OCI-LY1 (cell line): ENCODE measurements around the gene THEMIS2.

Source experiments
- H2AFZ ChIP-seq: fragments of 200-600 bp; sonication (generic), shearing (Covaris generic); 2 replicates; pipeline ENCODE4 v1.6.0; 2014; ENCODE audit warnings: antibody characterized with exemption, mild to moderate bottlenecking, low read length
- H3F3A ChIP-seq: fragments of 200-600 bp; sonication (generic), shearing (Covaris generic); 2 replicates; pipeline ENCODE4 v1.6.0; 2014; ENCODE audit warnings: mild to moderate bottlenecking, antibody characterized with exemption, low read length, moderate library complexity; ENCODE audit not compliant: insufficient read depth
- H3K27ac ChIP-seq: fragments of 200-600 bp; sonication (generic); 2 replicates; pipeline ENCODE4 v1.5.1; 2014; ENCODE audit warnings: low read length, mixed run types, mild to moderate bottlenecking, low read depth; ENCODE audit not compliant: poor library complexity, severe bottlenecking
- H3K27me3 ChIP-seq: fragments of 200-600 bp; sonication (generic); 2 replicates; pipeline ENCODE4 v1.6.0; 2014; ENCODE audit warnings: antibody characterized with exemption, mild to moderate bottlenecking, low read length, moderate library complexity; ENCODE audit not compliant: insufficient read depth
- H3K36me3 ChIP-seq: fragments of 200-600 bp; sonication (generic); 2 replicates; pipeline ENCODE4 v1.6.1; 2014; ENCODE audit warnings: mild to moderate bottlenecking, antibody characterized with exemption, low read length, moderate library complexity, mixed read lengths; ENCODE audit not compliant: insufficient read depth
- H3K4me1 ChIP-seq: fragments of 200-600 bp; sonication (generic); 2 replicates; pipeline ENCODE4 v1.5.1; 2014; ENCODE audit warnings: mild to moderate bottlenecking, low read length, moderate library complexity; ENCODE audit not compliant: insufficient read depth, severe bottlenecking
- H3K4me2 ChIP-seq: fragments of 200-600 bp; sonication (generic), shearing (Covaris generic); 2 replicates; pipeline ENCODE4 v1.6.1; 2014; ENCODE audit warnings: low read length
- H3K4me3 ChIP-seq: fragments of 200-600 bp; sonication (generic); 2 replicates; pipeline ENCODE4 v1.5.1; 2014; ENCODE audit warnings: low read length, low read depth, mild to moderate bottlenecking, mixed read lengths; ENCODE audit not compliant: poor library complexity, severe bottlenecking
- H3K79me2 ChIP-seq: fragments of 200-600 bp; shearing (Covaris generic); 2 replicates; pipeline ENCODE4 v1.6.1; 2016; ENCODE audit warnings: mixed run types, low read length, mixed read lengths; ENCODE audit not compliant: insufficient read depth
- H3K9ac ChIP-seq: fragments of 200-600 bp; sonication (generic), shearing (Covaris generic); 2 replicates; pipeline ENCODE4 v1.6.1; 2014; ENCODE audit warnings: mild to moderate bottlenecking, low read length, mixed read lengths
- H3K9me2 ChIP-seq: fragments of 200-600 bp; sonication (generic), shearing (Covaris generic); 2 replicates; pipeline ENCODE4 v1.6.1; 2014; ENCODE audit warnings: low read depth, mild to moderate bottlenecking, low read length, mixed read lengths
- H3K9me3 ChIP-seq: fragments of 200-600 bp; shearing (Covaris generic); 2 replicates; pipeline ENCODE4 v1.6.1; 2014; ENCODE audit warnings: low read length, mixed read lengths
- H4K20me1 ChIP-seq: fragments of 200-600 bp; sonication (generic), shearing (Covaris generic); 2 replicates; pipeline ENCODE4 v1.6.0; 2016; ENCODE audit warnings: mild to moderate bottlenecking, low read length; ENCODE audit not compliant: insufficient read depth
- CTCF ChIP-seq: fragments of 200-600 bp; sonication (generic), shearing (Covaris generic); IDR thresholded peaks from 2 replicates; pipeline ENCODE4 v1.5.1; 2017; ENCODE audit warnings: mild to moderate bottlenecking, antibody characterized with exemption, low read length, moderate library complexity, mixed read lengths
- EZH2 ChIP-seq: fragments of 200-600 bp; sonication (generic), shearing (Covaris generic); IDR thresholded peaks from 2 replicates; pipeline ENCODE4 v1.8.0; 2017; ENCODE audit warnings: borderline replicate concordance, mixed run types, mild to moderate bottlenecking, antibody characterized with exemption, low read length, moderate library complexity, mixed read lengths

Gene THEMIS2

GRCh38 chr1:27862004-27862403 is 10.3 kb upstream of the THEMIS2 start:
- Histone ChIP-seq H3K27ac (no peak overlapping the region), H3K27me3 (no peaks in the 10 kb centered on the region), H2AFZ (no peak overlapping the region), H3K9ac (no peak overlapping the region), H3K4me3 (no peak overlapping the region), H3K36me3 (no peaks in the 10 kb centered on the region), H3F3A (no peaks in the 10 kb centered on the region), H3K9me3 (no peaks in the 10 kb centered on the region), H3K79me2 (no peaks in the 10 kb centered on the region), H3K4me2 (no peak overlapping the region), H3K4me1 (peaks cover 23% of the 10 kb centered on the region), H4K20me1 (no peaks in the 10 kb centered on the region), H3K9me2 (no peaks in the 10 kb centered on the region)
- no peak for TF ChIP-seq CTCF

- H3K4me2 ChIP-seq, result no peak overlapping the region
- TF ChIP-seq CTCF (no peak), EZH2 (no peak)
- no peaks in the 10 kb centered on the region for H3K9me2 ChIP-seq
- no peaks in the 10 kb centered on the region for H3K36me3 ChIP-seq
- peaks cover 32% of the 10 kb centered on the region for H3K4me1 ChIP-seq
- H3K9ac ChIP-seq, result no peak overlapping the region
- H3K79me2 ChIP-seq, result no peaks in the 10 kb centered on the region
- H2AFZ ChIP-seq, result no peak overlapping the region
- H3K27ac ChIP-seq, result no peak overlapping the region
- H4K20me1 ChIP-seq, result no peaks in the 10 kb centered on the region
- H3F3A ChIP-seq, result no peaks in the 10 kb centered on the region
- H3K9me3 ChIP-seq, result no peaks in the 10 kb centered on the region
- no peaks in the 10 kb centered on the region for H3K27me3 ChIP-seq
- H3K4me3 ChIP-seq, result no peak overlapping the region
These were observed 9.4 kb upstream of the THEMIS2 start for GRCh38 chr1:27862671-27863537.

GRCh38 chr1:27863538-27863915 is 8.8 kb upstream of the THEMIS2 start:
- peaks cover 32% of the 10 kb centered on the region for H3K4me1 ChIP-seq
- H3K9ac ChIP-seq, result no peak overlapping the region
- H3K27ac ChIP-seq, result no peak overlapping the region
- H3K9me3 ChIP-seq, result no peaks in the 10 kb centered on the region
- H3K36me3 ChIP-seq, result no peaks in the 10 kb centered on the region
- no peaks in the 10 kb centered on the region for H4K20me1 ChIP-seq
- no peak overlapping the region for H3K4me3 ChIP-seq
- no peak overlapping the region for H2AFZ ChIP-seq
- H3F3A ChIP-seq, result no peaks in the 10 kb centered on the region
- H3K27me3 ChIP-seq, result no peaks in the 10 kb centered on the region
- no peak overlapping the region for H3K4me2 ChIP-seq
- TF ChIP-seq EZH2, result no peak
- TF ChIP-seq CTCF, result no peak
- H3K9me2 ChIP-seq, result no peaks in the 10 kb centered on the region
- H3K79me2 ChIP-seq, result no peaks in the 10 kb centered on the region
